ENCODE results near the gene FGF21.
"Not testable (repeated sequence)": the region's sequence is repeated elsewhere in the genome, so short reads cannot be mapped to it uniquely, and the experiment has no call there.

FGF21 gene, protein sequence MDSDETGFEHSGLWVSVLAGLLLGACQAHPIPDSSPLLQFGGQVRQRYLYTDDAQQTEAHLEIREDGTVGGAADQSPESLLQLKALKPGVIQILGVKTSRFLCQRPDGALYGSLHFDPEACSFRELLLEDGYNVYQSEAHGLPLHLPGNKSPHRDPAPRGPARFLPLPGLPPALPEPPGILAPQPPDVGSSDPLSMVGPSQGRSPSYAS

DNA sequence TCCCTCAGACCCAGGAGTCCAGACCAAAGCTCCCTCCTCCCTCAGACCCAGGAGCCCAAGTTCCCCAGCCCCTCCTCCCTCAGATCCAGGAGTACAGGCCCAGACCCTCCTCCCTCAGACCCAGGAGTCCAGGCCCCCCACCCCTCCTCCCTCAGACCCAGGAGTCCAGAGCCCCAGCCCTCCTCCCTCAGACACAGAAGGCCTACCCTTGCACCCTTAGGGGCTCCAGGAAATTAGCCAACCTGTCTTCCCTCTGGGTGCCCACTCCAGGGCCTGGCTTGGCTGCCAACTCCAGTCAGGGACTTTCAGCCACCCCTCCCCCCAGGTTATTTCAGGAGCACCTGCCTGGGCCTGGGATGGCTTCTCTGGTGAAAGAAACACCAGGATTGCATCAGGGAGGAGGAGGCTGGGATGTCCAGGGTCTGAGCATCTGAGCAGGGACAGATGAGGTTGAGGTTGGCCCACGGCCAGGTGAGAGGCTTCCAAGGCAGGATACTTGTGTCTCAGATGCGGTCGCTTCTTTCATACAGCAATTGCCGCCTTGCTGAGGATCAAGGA lies at the start of gene FGF21:
Gene FGF21, plus strand, starts transcription at position 441 of the 558 bp plus-strand sequence. CDS start 713 bp downstream, outside the sequence.
- Mint-ChIP-seq H3K27me3 (ENCODE audit: low read depth) (peaks cover 25% of the 10 kb centered on the region), H3K4me1 (ENCODE audit: low read depth) (peaks cover 19% of the 10 kb centered on the region), H3K4me3 (no peak within 1 kb of the TSS), H3K9me3 (no peaks in the 10 kb centered on the region), H3K36me3 (ENCODE audit: low read depth) (no peaks in the 10 kb centered on the region), H3K27ac (no peak within 1 kb of the TSS)

DNA sequence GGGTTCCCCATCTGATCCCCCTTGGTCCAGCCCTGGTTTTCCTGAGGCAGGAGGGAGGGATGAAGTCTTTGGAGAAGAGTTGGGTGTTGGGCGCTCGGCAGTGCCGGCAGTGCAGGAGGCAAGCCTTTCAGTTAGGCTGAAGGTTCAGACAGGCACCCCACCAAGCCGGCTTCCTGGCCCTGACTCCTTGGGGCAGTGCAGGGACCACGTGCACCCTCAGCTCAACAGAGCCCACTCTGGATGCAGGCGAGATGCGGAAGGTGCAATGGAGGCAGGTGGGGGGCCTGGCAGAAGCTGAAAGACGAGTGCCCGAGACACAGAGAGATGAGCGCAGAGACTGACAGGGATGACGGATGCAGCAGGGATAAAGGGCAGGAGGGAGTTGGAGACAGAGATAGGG lies 46.9 kb upstream of the FGF21 start:
- no peaks in the 10 kb centered on the region for H3K27me3 Mint-ChIP-seq (ENCODE audit: low read depth)
- no peaks in the 10 kb centered on the region for H3K4me1 Mint-ChIP-seq (ENCODE audit: low read depth)
- H3K4me3 Mint-ChIP-seq: no peak overlapping the region
- H3K27ac Mint-ChIP-seq: no peak overlapping the region
- H3K9me3 Mint-ChIP-seq: no peaks in the 10 kb centered on the region
- H3K36me3 Mint-ChIP-seq (ENCODE audit: low read depth): peaks cover 3% of the 10 kb centered on the region

DNA sequence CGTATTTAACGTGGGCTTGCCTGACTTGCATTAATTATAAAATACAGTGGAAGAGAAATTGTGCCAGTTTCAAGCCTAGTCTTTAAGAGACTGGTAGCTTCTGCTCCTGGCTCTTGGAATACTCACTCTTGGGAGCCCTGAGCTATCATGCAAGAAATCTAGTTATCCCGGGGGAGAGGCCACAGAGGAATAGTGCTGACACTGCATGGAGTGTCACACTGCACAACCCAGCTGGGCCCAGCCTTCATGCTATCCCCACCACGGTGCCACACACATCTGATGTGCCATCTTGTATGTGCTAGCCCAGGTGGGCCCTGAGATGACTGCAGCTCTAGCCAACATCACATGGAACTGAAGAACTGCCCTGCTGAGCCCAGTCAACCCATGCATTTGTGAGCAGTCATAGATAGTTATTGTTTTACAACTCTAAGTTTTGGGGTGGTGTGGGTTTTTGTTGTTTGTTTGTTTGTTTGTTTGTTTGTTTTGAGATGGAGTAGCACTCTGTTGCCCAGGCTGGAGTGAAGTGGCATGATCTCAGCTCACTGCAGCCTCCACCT lies 44.1 kb upstream of the FGF21 start:
- H3K36me3 Mint-ChIP-seq (ENCODE audit: low read depth): no peaks in the 10 kb centered on the region
- no peaks in the 10 kb centered on the region for H3K9me3 Mint-ChIP-seq
- H3K4me1 Mint-ChIP-seq (ENCODE audit: low read depth): peaks cover 5% of the 10 kb centered on the region
- no peak overlapping the region for H3K4me3 Mint-ChIP-seq
- H3K27ac Mint-ChIP-seq: no peak overlapping the region
- no peaks in the 10 kb centered on the region for H3K27me3 Mint-ChIP-seq (ENCODE audit: low read depth)

DNA sequence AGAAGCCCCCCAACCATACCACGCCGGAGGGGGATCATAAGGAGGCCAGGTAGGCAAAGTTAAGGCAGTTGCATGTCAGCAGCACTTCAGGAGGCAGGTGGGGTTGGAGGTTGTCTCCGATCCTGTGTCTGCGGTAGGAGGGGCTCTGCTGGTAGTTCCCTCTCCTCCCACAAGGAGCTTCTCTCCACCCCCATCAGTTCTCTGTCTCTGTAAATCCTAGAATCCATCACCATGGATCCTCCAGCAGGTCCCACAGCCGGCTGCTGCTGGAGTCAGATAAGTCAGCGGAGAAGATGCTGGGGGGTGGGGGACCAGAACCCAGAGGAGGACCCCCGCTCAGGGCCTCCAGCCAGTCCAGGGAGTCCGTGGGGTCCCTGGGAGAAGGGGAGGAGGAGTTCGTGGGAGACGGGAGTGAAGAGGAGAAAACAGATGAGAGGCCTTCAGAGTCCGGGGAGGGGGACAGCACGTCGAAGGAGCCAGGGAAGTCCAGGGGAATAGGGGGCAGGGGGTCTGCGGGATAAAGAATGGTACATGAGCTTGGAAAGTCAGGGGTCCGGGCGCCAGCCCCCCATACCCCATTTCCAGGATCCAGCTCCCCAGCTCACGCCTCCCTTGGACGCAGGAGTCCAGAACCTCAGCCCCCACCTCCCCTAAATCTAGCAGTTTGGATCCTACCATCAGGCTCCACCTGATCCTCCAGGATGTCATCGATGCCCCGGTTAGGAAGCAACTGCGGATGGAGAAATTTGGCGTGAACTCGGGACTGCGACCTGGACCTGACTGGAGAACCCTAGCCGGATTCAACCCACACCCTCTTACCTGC lies 42.1 kb upstream of the FGF21 start:
- Mint-ChIP-seq H3K9me3 (no peaks in the 10 kb centered on the region), H3K36me3 (ENCODE audit: low read depth) (no peaks in the 10 kb centered on the region), H3K4me3 (peak overlapping the region; percentile 84), H3K27me3 (ENCODE audit: low read depth) (no peaks in the 10 kb centered on the region), H3K27ac (no peak overlapping the region), H3K4me1 (ENCODE audit: low read depth) (peaks cover 5% of the 10 kb centered on the region)

DNA sequence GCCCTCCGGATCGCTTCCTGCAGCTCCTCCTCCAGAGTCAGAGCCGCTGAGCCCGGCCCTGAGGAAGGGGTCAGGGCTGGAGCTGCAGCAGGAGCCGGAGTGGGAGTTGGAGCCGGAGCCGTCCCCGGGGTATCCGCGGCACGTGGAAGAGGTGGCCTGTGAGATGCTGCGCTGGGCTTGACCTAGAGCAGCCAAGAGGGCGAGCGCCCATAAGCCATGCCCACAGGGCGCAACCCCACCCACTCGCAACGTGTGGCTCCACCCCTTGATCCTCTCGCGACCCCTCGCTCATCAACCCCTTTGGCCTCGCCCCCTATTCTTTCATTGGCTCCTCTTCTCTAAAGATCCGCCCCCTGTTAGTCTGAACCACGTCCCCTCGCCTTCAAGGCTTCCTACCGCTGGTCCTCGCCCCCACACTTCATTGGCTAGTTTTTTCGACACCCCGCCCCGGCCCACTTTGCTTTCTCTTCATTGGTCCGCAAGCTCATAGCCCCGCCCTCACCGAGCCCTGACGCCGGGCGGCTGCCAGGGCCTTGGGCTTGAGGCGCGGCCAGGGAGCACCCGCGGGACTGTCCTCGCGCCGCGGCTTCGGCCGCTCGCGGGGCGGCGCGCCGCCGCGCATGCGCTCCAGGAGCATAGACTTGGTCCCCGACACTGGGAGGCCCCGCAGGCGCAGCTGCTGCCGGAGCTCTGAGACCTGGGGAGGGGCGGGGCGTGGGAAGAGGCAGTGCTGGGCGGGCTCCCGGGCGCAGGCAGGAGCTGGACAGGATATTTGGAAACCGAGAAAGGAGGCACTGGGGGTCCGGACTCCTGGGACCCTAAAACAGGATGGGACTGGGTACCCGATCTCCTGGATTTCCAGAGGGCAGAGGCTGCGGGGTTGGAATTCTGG lies 41.2 kb upstream of the FGF21 start:
- Mint-ChIP-seq H3K27ac (peak overlapping the region; percentile 74), H3K4me3 (peak overlapping the region; percentile 84), H3K36me3 (ENCODE audit: low read depth) (no peaks in the 10 kb centered on the region), H3K4me1 (ENCODE audit: low read depth) (peaks cover 5% of the 10 kb centered on the region), H3K9me3 (no peaks in the 10 kb centered on the region), H3K27me3 (ENCODE audit: low read depth) (no peaks in the 10 kb centered on the region)

DNA sequence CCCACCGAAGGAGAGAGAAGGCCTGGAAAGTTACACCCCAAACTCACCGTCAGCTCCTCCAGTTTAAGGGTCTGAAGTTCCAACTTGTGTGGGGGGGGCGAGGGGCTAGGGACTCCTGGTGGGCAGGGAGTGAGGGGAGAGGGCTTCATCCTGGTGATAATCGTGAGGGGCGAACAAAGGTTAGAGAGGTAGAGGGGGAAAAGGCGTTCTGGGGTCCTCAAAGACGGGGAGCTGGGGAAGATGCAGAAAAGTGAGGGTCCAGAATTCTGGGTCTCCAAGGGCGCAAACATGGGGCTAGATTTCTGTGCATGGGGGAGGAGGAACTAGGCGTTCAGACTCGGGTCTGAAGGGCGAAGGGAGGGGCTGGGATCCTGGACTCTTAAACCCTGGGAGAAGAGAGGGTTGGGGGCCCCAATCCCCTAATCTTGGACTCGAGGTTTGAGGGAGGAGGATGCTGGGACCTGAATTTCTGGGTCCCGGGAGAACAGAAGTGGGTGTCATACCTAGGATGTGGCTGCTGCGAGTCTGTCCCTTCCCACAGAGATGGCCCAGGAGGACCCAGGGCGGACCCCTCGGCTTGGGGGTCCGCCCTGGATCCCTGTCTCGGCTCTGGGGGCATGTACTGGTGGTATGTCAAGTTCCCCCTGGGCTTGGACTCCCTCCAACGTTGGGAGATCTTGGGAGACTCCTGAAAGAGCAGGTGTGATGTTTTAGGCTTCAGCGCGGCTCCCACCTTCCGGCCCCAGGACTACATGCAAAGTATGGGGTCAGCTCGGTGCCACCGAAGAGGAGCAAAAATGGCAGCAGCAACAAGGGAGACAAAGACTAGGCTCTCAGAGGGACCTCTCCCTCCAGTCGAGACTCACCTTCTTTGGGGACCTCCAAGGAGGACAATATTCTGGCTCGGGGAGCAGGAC lies 40.3 kb upstream of the FGF21 start:
- Mint-ChIP-seq H3K4me1 (ENCODE audit: low read depth) (peaks cover 5% of the 10 kb centered on the region), H3K36me3 (ENCODE audit: low read depth) (no peaks in the 10 kb centered on the region), H3K4me3 (peak overlapping the region; percentile 84), H3K27ac (peak overlapping the region; percentile 74), H3K9me3 (no peaks in the 10 kb centered on the region), H3K27me3 (ENCODE audit: low read depth) (no peaks in the 10 kb centered on the region)

DNA sequence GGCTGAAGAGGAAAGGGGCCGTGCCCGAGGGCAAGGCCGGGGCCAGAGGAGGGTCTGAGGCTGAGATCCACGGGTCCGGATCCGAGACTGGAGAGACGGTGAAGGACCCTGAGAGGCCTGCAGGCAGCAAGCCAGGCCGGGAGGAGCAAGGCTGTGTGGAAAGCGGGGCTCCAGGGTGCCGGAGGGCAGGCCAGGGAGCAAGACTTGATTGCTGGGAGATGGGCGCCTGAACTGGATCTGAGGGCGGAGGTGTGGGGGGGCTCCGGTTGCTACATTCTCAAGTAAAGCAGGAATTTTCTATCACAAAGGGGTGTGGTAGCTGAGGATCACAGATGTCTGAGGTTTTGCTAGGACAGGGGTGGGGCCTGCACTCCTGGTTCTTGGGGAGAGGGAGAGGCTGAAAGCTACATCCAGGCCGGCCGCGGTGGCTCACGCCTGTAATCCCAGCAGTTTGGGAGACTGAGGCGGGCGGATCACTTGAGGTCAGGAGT lies 39.6 kb upstream of the FGF21 start:
- H3K27me3 Mint-ChIP-seq (ENCODE audit: low read depth): no peaks in the 10 kb centered on the region
- H3K9me3 Mint-ChIP-seq: no peaks in the 10 kb centered on the region
- H3K4me1 Mint-ChIP-seq (ENCODE audit: low read depth): peaks cover 10% of the 10 kb centered on the region
- H3K4me3 Mint-ChIP-seq: no peak overlapping the region
- H3K27ac Mint-ChIP-seq: no peak overlapping the region
- H3K36me3 Mint-ChIP-seq (ENCODE audit: low read depth): no peaks in the 10 kb centered on the region

DNA sequence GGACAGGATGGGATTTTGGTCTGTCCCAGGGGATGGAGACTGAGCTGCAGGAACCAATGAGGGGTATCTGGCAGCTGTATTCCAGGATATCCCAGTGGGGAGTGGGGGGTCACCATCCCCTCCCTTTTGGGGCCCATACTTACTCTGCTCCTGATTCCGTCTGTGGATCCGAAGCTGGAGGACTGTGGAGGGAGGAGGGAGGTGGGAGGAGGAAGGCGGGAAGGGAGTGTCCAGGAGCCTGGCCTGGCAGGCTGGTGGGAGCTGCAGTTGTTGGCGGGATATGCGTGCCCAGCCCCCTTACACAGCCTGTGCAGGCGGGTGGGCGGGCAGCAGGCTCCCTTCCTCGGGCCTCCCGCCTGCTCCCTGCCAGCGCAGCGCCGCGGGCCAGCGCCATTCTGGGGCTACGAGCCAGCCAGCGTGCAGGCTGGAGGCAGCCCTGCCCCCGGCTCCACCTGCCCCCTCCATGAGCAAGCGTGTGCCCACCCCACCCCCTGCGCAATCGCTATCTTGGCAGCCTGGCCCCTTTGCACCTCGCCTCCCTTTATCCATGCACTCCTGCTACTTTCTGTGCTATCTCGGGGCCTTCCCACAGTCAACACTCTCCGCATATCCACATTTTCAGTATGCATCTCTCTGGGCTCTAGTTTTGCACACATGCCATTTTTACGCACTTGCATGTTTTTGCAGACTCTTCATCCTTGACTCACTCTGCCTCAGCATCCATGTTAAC lies 38.6 kb upstream of the FGF21 start:
- H3K4me1 Mint-ChIP-seq (ENCODE audit: low read depth): peaks cover 16% of the 10 kb centered on the region
- H3K36me3 Mint-ChIP-seq (ENCODE audit: low read depth): no peaks in the 10 kb centered on the region
- H3K4me3 Mint-ChIP-seq: peak overlapping the region; percentile 55
- H3K9me3 Mint-ChIP-seq: no peaks in the 10 kb centered on the region
- H3K27ac Mint-ChIP-seq: no peak overlapping the region
- H3K27me3 Mint-ChIP-seq (ENCODE audit: low read depth): no peaks in the 10 kb centered on the region

DNA sequence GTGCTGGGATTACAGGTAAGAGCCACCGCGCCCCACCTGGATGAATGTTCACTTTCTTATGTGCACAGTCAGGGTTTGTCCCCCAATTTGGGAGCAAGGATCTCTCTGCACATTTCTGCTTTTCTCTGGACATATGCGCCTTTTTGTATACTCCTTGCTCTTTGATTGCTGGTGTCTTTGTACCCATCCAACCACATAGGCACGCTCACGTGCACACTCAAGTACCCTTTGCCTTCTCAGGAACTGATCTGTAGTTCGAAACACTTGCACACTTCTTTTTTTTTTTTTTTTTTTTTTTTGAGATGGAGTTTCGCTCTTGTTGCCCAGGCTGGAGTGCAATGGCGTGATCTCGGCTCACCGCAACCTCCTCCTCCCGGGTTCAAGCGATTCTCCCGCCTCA lies 37.2 kb upstream of the FGF21 start:
- H3K36me3 Mint-ChIP-seq (ENCODE audit: low read depth); H3K27ac Mint-ChIP-seq; H3K4me3 Mint-ChIP-seq; H3K27me3 Mint-ChIP-seq (ENCODE audit: low read depth); H3K9me3 Mint-ChIP-seq: not testable (repeated sequence)
- H3K4me1 Mint-ChIP-seq (ENCODE audit: low read depth): peaks cover 16% of the 10 kb centered on the region

DNA sequence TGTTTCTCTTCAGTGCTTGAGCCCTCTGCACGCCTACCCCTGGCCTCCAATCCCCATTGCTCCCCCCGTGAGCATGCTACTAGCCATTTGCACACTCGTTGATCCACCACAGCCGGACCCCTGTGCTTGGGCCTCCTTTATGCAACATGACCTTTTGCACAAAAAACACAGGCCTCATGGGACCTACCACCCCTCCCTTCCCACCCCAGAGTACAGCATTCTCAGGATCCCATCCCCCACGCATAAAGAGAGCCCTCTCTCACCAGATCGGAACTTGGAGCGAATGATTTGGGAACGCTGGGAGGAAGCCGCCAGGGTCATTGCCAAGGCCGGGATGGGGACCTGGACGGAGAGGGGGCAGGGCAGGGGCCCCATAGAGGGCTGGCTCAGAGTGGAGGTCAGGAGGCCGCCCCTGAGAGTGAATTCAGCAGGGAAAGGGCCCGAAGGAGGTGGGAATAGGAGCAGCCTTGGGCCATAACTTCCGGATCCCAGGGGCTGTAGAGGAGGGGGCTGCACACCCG lies 36.6 kb upstream of the FGF21 start:
- peaks cover 14% of the 10 kb centered on the region for H3K4me1 Mint-ChIP-seq (ENCODE audit: low read depth)
- H3K9me3 Mint-ChIP-seq: no peaks in the 10 kb centered on the region
- no peak overlapping the region for H3K4me3 Mint-ChIP-seq
- H3K27me3 Mint-ChIP-seq (ENCODE audit: low read depth): no peaks in the 10 kb centered on the region
- no peak overlapping the region for H3K27ac Mint-ChIP-seq
- H3K36me3 Mint-ChIP-seq (ENCODE audit: low read depth): no peaks in the 10 kb centered on the region

DNA sequence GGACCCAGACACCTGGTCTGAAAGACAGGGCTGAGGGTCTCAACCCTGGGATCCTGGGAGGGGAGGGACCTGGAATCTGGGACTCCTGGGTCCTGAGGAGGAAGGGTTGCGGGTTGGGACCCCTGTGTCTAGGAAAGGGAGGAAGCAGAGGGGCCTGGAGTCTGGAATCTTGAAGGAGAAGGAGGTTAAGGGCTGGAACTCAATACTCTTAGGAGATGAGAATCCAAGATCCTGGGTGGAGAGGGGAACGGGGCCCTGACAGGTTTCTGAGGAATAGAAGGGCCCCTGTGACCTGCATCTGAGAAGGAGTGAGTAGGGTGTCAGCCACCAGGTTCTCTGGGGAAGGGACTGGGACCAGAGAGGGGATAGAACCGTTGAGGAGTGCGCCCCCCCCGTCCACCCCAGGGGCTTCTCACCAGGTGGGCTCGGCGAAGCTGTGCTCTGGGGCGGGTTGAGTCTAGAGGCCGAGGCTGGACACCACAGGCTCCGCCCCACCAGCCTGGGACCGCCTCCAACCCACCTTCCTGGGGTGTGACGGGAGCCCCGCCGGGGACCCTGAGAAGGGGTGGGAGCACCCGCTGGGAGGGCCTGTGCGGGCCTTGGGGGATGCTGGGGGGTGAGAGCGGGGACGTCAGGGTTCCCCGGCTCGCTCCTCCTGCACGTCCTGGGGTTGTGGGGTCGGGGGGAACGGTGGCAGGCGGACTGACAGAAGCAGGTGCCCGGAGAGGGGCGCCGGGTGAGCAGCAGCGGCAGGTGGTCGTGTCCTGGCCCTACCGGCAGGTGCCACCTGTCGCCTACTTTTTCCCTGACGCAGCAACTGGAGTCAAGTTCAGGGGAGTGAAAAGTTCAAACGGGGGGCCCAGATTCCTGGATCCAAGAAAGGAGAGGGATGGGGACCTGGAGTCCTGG lies 35.8 kb upstream of the FGF21 start, which contains the start of gene MAMSTR:
Gene MAMSTR, minus strand, starts transcription at position 463 of the 909 bp plus-strand sequence. CDS start 694 bp downstream, outside the sequence.
- peak within 1 kb of the TSS; percentile 94 for H3K4me3 Mint-ChIP-seq
- H3K27ac Mint-ChIP-seq: peak within 1 kb of the TSS; percentile 99
- no peaks in the 10 kb centered on the region for H3K36me3 Mint-ChIP-seq (ENCODE audit: low read depth)
- peaks cover 16% of the 10 kb centered on the region for H3K4me1 Mint-ChIP-seq (ENCODE audit: low read depth)
- no peaks in the 10 kb centered on the region for H3K27me3 Mint-ChIP-seq (ENCODE audit: low read depth)
- H3K9me3 Mint-ChIP-seq: peaks cover under 1% of the 10 kb centered on the region

DNA sequence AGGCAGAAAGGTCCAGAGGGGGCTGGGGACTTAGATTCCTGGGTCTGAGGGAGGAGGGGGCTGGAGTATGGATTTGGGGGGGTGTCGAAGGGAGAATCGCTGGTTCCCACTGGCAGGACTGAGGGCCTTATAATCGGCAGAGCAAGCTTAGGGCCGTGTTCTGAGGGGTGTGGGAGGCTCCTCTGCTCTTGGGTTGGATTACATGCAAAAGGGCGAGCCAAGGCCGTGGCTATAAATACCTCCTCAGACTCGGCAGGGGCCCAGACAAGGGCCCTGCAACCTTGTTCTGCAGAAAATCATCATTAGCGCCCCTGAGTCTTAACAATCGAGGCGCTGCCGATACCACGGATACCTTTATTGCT lies 35.1 kb upstream of the FGF21 start:
- peak overlapping the region; percentile 94 for H3K4me3 Mint-ChIP-seq
- H3K27ac Mint-ChIP-seq: peak overlapping the region; percentile 99
- peaks cover 6% of the 10 kb centered on the region for H3K36me3 Mint-ChIP-seq (ENCODE audit: low read depth)

More for the DNA sequence above, 35.1 kb upstream of the FGF21 start:
- Mint-ChIP-seq H3K4me1 (ENCODE audit: low read depth) (peaks cover 18% of the 10 kb centered on the region), H3K9me3 (peaks cover 7% of the 10 kb centered on the region), H3K27me3 (ENCODE audit: low read depth) (no peaks in the 10 kb centered on the region)

Data from T-helper 1 cell treated with Interleukin-12 subunit alpha and Interleukin-12 subunit beta and Interleukin-4 antibody, amounts not matched to agents 30 μg/mL and 1 μg/mL, for 36 hours (primary cell).